Measurements from ENCODE around the gene AAGAB. TPM values are rescaled to one million over a fixed set of nuclear protein-coding genes. Genes with fewer than 3 reads are reported as not detected.

Gene AAGAB
- total and polyA plus RNA-seq, 2 donors: 21.5 to 27.3 TPM

DNA sequence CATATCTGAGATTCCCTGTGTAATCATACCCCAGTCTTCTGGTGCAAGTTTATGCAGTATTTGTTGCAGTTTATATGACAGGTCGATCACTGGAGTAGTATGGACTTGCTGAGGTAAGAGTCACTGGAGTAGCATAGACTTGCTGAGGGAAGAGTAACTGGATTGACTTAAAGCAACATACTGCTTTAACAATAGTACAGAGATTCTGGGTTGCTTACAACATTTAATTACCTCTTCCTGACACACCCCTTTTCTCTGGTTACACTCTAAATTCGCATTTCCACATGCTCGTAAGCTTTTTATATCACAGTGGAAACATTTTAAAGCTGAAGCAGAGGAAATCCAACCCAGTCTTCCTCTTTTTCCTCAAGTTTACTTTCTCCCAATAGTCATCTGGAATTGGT is 11.8 kb downstream of the AAGAB start:
- H3K36me3 ChIP-seq (ENCODE audit: insufficient read depth): no peaks in the 10 kb centered on the region
- no peaks in the 10 kb centered on the region for H3K4me1 ChIP-seq (ENCODE audit: insufficient read depth)
- no peak overlapping the region for H3K27ac ChIP-seq (ENCODE audit: low read depth)
- no peak overlapping the region for H3K4me3 ChIP-seq (ENCODE audit: low read depth, low read length)
- 44% methylated on average over 3 of the region's 3 CpGs for WGBS
- DNase-seq (ENCODE audit: extremely low spot score): no peak

DNA sequence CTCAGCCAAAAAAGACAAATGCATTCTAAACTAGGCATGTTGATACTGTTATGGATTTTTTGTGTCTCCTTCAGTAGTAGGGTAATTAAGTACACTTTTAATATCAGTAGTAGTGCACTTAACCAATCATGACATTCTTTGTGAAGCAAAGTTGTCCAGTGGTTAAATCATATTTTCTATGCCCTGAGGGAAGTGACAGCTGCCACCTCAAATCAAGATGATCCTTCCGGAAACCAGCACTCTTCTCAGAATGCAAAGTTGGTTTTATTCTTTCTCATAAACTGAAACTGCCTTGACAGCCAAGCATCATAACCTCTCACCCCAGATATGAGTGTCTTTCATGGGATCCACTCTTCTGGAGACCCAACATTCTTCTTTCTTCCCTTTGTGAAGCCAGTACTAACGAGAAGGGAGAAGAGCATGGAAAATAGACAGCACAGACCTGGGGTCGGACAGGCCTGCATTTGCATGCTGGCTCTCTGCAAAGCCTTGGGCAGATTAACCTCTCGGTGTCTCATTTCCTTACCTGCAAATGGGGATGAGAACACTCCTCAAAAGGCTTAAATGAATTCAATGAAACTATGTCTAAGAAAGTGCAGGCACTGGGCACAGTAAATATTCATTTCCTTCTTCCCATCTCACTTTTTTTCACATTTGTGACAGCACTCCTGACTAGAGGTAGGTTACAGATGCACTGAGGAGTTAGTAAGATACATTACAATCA is 13.2 kb downstream of the AAGAB start:
- no peaks in the 10 kb centered on the region for H3K4me1 ChIP-seq (ENCODE audit: insufficient read depth)
- H3K4me3 ChIP-seq (ENCODE audit: low read depth, low read length): no peak overlapping the region

DNA sequence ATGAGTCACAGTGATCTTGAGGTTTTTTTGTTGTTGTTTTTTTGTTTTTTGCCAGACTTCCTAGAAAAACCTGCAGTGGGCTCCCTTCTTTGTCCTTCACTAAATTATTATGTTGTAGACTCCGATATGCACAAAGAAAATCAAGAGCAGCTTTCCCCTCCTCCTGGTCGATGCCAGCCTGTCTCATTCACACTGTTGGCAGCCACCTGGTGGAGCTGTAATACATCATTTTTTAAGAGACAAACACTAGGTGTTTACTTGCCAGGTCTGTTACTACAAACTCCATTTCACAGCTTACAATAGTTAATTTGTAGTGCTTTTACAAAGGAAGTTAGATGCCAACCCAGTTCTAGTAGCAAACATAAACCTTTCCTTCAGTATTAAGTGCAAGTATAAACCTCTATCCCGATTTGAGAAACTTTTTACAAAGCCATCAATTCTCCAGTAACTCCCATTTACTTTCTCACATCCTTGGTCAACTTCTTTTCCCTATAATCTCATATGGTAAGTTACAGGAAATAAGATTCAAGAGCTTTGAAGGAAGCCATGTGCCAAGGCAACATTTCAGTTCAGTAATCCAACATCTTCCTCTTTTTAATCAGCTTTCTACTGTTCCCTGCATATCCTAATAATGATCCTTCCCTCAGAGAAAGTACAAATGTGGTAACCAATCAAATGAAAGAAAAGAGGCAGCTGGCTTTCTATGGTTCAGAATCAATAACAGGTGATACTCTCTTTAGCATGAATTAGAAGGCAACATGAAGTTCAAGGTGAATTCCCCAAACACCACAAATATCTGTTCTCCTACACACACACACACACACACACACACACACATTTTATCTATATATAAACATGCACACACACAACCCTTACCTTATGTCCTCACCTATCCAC is 14.0 kb downstream of the AAGAB start:
- H3K27ac ChIP-seq (ENCODE audit: low read depth): no peak overlapping the region
- H3K4me1 ChIP-seq (ENCODE audit: insufficient read depth): no peaks in the 10 kb centered on the region
- no peak overlapping the region for H3K4me3 ChIP-seq (ENCODE audit: low read depth, low read length)
- 58% methylated on average over 3 of the region's 3 CpGs for WGBS
- no peaks in the 10 kb centered on the region for H3K36me3 ChIP-seq (ENCODE audit: insufficient read depth)
- DNase-seq (ENCODE audit: extremely low spot score): no peak

More for the DNA sequence above, 13.2 kb downstream of the AAGAB start:
- Histone ChIP-seq H3K27ac (ENCODE audit: low read depth) (no peak overlapping the region), H3K36me3 (ENCODE audit: insufficient read depth) (no peaks in the 10 kb centered on the region)
- 84% methylated on average over 4 of the region's 4 CpGs for WGBS
- DNase-seq (ENCODE audit: extremely low spot score): no peak

DNA sequence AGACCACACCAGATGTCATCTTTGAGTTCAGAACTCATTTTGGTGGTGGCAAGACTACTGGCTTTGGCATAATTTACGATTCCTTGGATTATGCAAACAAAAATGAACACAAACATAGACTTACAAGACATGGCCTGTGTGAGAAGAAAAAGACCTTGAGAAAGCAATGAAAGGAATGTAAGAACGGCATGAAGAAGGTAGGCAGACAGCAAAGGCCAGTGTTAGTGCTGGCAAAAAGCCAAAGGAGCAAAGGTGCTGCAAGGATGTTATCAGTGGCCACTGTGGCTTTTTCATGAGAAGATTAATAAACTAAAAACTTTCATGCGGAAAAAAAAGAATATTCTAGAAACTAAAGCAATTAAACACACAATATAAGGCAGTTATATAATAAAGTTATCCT is 21.9 kb downstream of the AAGAB start:
- Histone ChIP-seq H3K4me1 (ENCODE audit: insufficient read depth) (no peaks in the 10 kb centered on the region), H3K4me3 (ENCODE audit: low read depth, low read length) (no peak overlapping the region), H3K36me3 (ENCODE audit: insufficient read depth) (peaks cover 3% of the 10 kb centered on the region), H3K27ac (ENCODE audit: low read depth) (no peak overlapping the region)
- 85% methylated on average over 3 of the region's 3 CpGs for WGBS
- no peak for DNase-seq (ENCODE audit: extremely low spot score)

DNA sequence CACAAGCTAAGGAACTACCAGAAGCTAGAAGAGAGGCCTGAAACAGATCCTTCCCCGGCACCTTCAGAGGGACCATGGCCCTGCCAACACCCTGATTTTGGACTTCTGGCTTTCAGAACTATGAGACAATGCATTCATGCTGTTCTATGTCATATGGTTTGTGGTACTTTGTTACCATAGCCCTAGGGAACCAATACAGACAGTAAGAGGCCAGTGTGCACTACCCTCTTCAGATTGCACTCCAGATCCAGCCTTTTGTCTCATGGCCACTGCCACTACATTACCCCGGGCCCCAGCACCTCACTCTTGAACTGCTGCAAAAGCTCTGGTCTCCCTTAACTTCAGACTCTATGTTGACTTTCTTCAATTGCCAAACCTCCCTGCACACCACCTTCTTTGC is 24.0 kb downstream of the AAGAB start:
- peaks cover 5% of the 10 kb centered on the region for H3K36me3 ChIP-seq (ENCODE audit: insufficient read depth)
- WGBS: 98% methylated on average over 2 of the region's 2 CpGs

DNA sequence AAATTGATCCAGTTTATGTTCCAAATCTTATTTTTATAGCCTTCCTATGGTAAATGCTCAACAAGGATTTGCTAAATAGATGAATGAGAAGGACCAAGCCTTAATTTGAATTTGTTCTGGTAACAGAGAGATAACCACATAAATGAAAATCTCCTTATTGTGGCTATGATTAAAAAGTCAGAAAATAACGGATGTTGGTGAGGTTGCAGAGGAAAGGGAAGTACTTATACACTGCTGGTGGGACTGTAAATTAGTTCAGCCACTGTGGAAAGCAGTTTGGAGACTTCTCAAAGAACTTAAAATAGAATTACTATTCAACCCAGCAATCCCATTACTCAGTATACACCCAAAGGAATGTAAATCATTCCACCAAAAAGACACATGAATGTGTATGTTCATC is 26.2 kb downstream of the AAGAB start:
- whole genome bisulfite sequencing: 67% methylated on average over 1 of the region's 1 CpG
- no peak for DNase-seq (ENCODE audit: extremely low spot score)
- Histone ChIP-seq H3K27ac (ENCODE audit: low read depth) (no peak overlapping the region), H3K4me3 (ENCODE audit: low read depth, low read length) (no peak overlapping the region), H3K4me1 (ENCODE audit: insufficient read depth) (no peaks in the 10 kb centered on the region), H3K36me3 (ENCODE audit: insufficient read depth) (peaks cover 5% of the 10 kb centered on the region)

More for the DNA sequence above, 24.0 kb downstream of the AAGAB start:
- Histone ChIP-seq H3K4me1 (ENCODE audit: insufficient read depth) (no peaks in the 10 kb centered on the region), H3K4me3 (ENCODE audit: low read depth, low read length) (no peak overlapping the region), H3K27ac (ENCODE audit: low read depth) (no peak overlapping the region)
- DNase-seq (ENCODE audit: extremely low spot score): no peak

DNA sequence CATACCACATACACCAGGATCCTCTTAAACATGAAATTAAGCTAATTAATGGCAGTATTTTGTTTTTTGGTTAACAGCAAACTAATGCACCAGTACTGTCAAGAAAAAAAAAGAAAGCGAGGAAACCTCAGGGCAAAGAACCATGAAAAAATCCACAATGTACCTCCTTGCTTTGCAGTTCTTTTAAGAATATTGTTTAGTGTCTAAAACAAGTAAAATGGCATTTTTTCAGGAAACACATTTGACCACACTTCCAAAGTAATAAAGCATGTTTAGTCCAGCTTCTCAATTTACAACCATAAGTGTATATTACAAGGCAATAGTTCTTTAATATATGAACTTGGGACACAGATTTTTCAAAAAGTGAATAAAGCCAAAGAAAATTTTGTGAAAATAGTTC is 26.6 kb downstream of the AAGAB start:
- Histone ChIP-seq H3K4me3 (ENCODE audit: low read depth, low read length) (no peak overlapping the region), H3K27ac (ENCODE audit: low read depth) (no peak overlapping the region), H3K36me3 (ENCODE audit: insufficient read depth) (peaks cover 5% of the 10 kb centered on the region), H3K4me1 (ENCODE audit: insufficient read depth) (no peaks in the 10 kb centered on the region)
- WGBS: 99% methylated on average over 1 of the region's 1 CpG
- DNase-seq (ENCODE audit: extremely low spot score): no peak

DNA sequence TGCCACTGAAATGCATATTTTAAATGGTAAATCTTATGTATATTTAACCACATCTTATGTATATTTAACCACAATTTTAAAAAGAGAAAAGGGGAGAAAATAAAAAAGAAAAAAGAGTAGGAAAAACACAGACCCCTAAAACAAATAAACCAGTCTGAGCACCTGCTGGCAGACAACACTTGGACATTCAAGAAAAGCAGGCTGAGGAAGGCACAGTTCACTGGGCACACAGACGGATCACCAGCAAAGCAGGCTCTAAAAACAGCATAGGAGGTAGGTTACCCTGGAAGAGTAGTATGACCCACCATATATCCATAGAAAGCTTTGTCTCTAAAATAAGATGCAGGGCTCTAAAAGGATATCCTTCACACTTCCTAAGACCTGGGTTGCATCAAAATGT is 27.0 kb downstream of the AAGAB start:
- 92% methylated on average over 1 of the region's 1 CpG for WGBS
- no peak overlapping the region for H3K27ac ChIP-seq (ENCODE audit: low read depth)
- H3K4me3 ChIP-seq (ENCODE audit: low read depth, low read length): no peak overlapping the region
- peaks cover 3% of the 10 kb centered on the region for H3K36me3 ChIP-seq (ENCODE audit: insufficient read depth)
- DNase-seq (ENCODE audit: extremely low spot score): no peak
- no peaks in the 10 kb centered on the region for H3K4me1 ChIP-seq (ENCODE audit: insufficient read depth)

DNA sequence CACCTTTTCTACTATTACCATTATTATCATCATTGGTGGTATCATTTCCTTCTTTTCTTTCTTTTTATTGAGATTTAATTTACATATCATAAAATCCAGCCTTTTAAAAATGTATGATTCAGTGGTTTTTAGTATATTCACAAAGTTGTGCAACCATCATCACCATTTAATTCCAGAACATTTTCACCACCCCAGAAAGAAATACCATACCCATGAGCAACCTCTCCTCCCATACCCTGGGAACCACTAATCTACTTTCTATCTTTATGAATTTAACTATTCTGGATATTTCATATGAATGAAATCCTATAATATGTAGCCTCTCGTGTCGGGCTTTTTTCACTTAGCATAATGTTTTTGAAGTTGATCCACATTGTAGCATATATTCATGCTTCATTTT is 29.1 kb downstream of the AAGAB start:
- H3K4me3 ChIP-seq (ENCODE audit: low read depth, low read length): no peak overlapping the region
- H3K36me3 ChIP-seq (ENCODE audit: insufficient read depth): peaks cover 2% of the 10 kb centered on the region
- over 99% methylated on average over 2 of the region's 2 CpGs for WGBS
- DNase-seq (ENCODE audit: extremely low spot score): no peak
- no peaks in the 10 kb centered on the region for H3K4me1 ChIP-seq (ENCODE audit: insufficient read depth)
- H3K27ac ChIP-seq (ENCODE audit: low read depth): no peak overlapping the region

DNA sequence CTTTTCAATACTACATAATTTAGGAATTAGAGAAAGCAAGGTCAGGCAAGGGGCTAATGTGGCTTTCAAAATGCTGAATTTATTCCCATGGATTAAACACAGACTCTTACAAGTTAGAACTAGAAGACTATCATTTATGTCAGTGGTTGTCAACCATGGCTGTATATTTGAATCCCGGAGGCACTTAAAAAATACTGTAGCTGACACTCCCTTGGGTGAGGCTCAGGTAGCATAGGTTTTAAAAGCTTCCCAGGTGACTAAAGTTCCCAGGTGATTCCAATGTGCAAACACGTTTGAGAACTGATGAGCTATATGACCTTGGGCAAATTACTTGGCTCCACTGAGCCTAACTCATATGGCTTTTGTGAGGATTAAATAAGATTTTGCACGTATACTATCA is 29.6 kb downstream of the AAGAB start:
- H3K4me1 ChIP-seq (ENCODE audit: insufficient read depth): no peaks in the 10 kb centered on the region
- 88% methylated on average over 3 of the region's 3 CpGs for WGBS
- no peak overlapping the region for H3K4me3 ChIP-seq (ENCODE audit: low read depth, low read length)
- DNase-seq (ENCODE audit: extremely low spot score): no peak
- H3K27ac ChIP-seq (ENCODE audit: low read depth): no peak overlapping the region
- peaks cover 2% of the 10 kb centered on the region for H3K36me3 ChIP-seq (ENCODE audit: insufficient read depth)

DNA sequence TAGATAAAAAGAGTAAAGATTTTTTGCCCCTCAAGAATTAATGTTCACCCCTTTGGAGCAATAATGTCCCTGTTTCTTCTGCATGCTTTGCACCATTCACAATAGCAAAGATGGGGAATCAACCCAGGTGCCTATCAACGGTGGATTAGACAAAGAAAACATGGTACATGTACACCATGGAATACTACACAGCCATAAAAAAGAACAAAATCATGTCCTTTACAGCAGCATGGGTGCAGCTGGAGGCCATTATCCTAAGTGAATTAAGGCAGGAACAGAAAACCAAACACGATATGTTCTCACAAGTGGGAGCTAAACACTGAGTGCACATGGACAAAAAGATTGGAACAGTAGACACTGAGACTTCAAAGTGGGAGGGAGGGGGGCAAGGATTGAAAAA is 35.2 kb downstream of the AAGAB start:
- no peak for DNase-seq (ENCODE audit: extremely low spot score)
- Histone ChIP-seq H3K27ac (ENCODE audit: low read depth) (no peak overlapping the region), H3K4me3 (ENCODE audit: low read depth, low read length) (no peak overlapping the region), H3K4me1 (ENCODE audit: insufficient read depth) (no peaks in the 10 kb centered on the region), H3K36me3 (ENCODE audit: insufficient read depth) (no peaks in the 10 kb centered on the region)
- WGBS: 97% methylated on average over 2 of the region's 2 CpGs

DNA sequence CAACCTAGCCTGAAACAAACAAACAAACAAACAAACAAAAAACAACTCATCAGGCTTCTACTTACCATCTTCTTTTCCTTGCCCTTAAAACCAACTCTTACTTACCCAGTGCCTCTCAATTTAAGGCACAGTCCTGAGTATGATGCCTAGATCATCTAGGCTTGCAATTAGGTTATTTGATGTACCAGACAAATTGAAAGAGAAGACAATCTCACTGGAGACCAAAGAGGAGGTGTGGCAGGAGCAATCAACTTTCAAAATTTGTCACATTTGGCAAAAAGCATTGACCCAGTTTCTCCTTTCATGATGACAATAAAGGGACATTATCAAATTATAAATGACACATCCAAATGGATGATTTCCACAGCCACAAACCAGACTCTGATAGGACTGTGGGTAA is 36.0 kb downstream of the AAGAB start:
- H3K4me3 ChIP-seq (ENCODE audit: low read depth, low read length): no peak overlapping the region
- no peaks in the 10 kb centered on the region for H3K36me3 ChIP-seq (ENCODE audit: insufficient read depth)
- no peak for DNase-seq (ENCODE audit: extremely low spot score)
- H3K4me1 ChIP-seq (ENCODE audit: insufficient read depth): no peaks in the 10 kb centered on the region
- H3K27ac ChIP-seq (ENCODE audit: low read depth): no peak overlapping the region

DNA sequence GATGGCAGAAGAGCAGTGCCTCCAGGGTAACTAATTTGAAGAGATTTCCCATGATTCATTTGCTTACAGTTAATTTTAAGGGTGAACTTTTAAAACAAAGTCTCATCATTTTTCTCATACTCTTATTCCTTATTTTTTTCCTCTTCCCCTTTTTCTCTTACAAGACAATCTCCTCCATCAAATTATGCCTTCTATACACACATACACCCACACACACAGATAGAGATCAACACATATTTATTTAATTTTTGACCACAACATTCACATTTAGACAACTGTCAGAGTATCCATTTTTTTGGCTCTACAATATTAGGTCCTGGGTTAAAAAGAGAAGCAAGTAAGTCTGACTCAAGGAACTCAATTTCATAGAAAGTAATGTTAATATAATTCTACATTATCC is 37.6 kb downstream of the AAGAB start:
- no peak for DNase-seq (ENCODE audit: extremely low spot score)
- H3K36me3 ChIP-seq (ENCODE audit: insufficient read depth): no peaks in the 10 kb centered on the region
- H3K27ac ChIP-seq (ENCODE audit: low read depth): no peak overlapping the region
- no peak overlapping the region for H3K4me3 ChIP-seq (ENCODE audit: low read depth, low read length)
- H3K4me1 ChIP-seq (ENCODE audit: insufficient read depth): no peaks in the 10 kb centered on the region

DNA sequence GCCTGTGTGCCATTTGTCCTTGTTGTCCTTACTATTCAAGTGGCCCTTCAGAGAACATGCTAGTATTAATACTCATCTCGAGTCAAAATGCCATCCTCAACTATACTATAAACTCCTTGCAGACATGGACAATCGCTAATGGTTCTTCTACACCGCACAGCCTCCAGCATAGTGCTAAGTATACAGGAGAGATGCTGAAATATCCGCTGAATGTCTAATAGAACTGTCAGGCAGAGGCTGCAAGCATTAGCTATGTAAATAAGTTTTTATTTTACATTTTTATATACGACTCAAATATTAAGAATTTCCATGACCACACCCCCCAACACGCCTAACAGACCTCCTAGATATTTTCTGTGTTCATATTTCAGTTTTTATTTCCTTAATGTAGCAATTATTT is 39.4 kb downstream of the AAGAB start:
- 83% methylated on average over 6 of the region's 6 CpGs for WGBS
- Histone ChIP-seq H3K27ac (ENCODE audit: low read depth) (no peak overlapping the region), H3K4me1 (ENCODE audit: insufficient read depth) (no peaks in the 10 kb centered on the region), H3K36me3 (ENCODE audit: insufficient read depth) (no peaks in the 10 kb centered on the region), H3K4me3 (ENCODE audit: low read depth, low read length) (no peak overlapping the region)
- no peak for DNase-seq (ENCODE audit: extremely low spot score)

Data from urinary bladder (tissue), 4 donors.